ENCODE results near the gene HIVEP3. TPM values are rescaled to one million over a fixed set of nuclear protein-coding genes. Genes with fewer than 3 reads are reported as not detected.

Gene HIVEP3
- total RNA-seq, 1 donor from 2014 or later: 5.8 TPM

DNA sequence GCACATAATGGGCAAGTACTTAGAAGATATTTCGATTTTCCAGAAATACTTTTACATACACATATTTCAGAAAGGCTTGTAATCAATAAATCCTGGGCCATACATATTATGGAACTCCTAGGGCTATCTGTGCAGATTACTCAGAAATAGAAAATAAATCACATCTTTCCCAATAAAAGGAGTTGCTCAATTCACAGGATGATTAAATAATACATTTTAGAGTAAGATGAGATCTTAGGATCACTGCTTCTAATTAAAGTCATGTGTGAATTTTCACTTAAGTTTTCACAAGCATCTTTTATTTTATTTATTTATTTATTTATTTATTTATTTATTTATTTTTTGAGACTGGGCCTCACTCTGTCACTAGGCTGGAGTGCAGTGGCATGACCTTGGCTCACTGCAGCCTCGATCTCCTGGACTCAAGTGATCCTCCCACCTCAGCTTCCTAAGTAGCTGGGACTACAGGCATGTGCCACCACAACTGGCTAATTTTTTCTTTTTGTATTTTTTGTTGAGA, 144.2 kb downstream of the HIVEP3 start:
- no peak overlapping the region for H3K4me3 ChIP-seq (ENCODE audit: low read depth, low read length)
- DNase-seq (ENCODE audit: low read depth): no peak
- H3K27me3 ChIP-seq (ENCODE audit: control insufficient read depth, insufficient read depth, low read length): no peaks in the 10 kb centered on the region
- H3K36me3 ChIP-seq (ENCODE audit: control insufficient read depth, insufficient read depth, low read length): peaks cover 1% of the 10 kb centered on the region
- TF ChIP-seq, protein P1, sequence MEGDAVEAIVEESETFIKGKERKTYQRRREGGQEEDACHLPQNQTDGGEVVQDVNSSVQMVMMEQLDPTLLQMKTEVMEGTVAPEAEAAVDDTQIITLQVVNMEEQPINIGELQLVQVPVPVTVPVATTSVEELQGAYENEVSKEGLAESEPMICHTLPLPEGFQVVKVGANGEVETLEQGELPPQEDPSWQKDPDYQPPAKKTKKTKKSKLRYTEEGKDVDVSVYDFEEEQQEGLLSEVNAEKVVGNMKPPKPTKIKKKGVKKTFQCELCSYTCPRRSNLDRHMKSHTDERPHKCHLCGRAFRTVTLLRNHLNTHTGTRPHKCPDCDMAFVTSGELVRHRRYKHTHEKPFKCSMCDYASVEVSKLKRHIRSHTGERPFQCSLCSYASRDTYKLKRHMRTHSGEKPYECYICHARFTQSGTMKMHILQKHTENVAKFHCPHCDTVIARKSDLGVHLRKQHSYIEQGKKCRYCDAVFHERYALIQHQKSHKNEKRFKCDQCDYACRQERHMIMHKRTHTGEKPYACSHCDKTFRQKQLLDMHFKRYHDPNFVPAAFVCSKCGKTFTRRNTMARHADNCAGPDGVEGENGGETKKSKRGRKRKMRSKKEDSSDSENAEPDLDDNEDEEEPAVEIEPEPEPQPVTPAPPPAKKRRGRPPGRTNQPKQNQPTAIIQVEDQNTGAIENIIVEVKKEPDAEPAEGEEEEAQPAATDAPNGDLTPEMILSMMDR (IDR thresholded peaks at IDR 0.05; ENCODE audit: insufficient read depth, low read length, poor library complexity, severe bottlenecking): no peak

DNA sequence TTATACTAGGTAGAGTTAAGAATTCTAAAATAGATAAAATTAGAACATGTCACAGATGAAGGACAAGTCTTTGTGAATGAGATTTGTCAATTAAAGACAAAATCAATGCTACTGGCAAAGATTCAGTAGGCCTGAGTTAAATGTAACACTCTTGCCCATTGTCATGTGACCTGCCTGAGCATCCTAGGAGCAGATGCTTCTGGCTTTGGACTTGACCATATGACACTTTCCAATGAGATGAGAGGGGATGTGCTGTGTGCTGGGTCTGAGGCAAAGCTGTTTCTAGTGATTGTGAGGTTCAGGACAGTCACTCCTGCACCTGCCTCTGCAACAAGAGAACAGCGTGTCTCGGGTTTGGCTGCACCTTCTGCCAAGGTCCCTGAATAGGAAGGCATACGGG, 144.9 kb downstream of the HIVEP3 start:
- no peaks in the 10 kb centered on the region for H3K27me3 ChIP-seq (ENCODE audit: control insufficient read depth, insufficient read depth, low read length)
- DNase-seq (ENCODE audit: low read depth): no peak
- peaks cover 1% of the 10 kb centered on the region for H3K36me3 ChIP-seq (ENCODE audit: control insufficient read depth, insufficient read depth, low read length)
- TF ChIP-seq, protein P1 (IDR thresholded peaks at IDR 0.05; ENCODE audit: insufficient read depth, low read length, poor library complexity, severe bottlenecking): no peak
- H3K4me3 ChIP-seq (ENCODE audit: low read depth, low read length): no peak overlapping the region

DNA sequence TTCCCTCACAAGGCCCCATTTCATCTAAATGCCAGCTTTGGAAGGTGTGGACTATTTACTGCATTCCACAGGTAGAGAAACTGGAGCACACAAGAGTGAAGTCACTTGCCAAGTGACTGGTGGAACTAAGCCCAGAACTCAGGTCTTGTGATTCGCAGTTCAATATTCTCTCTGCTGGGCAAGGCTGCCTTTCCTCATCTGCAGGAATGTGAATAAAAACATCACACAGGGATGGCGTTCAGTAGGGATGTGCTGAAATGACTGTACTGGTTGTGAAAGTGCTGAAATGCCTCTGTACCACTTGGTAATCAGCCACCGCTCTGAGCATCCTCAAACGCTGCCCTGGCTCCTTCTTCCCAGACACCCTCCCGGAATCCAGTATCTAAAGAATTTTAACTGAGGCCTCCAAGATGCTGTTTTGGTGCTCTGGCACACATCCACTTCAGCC, 145.6 kb downstream of the HIVEP3 start:
- TF ChIP-seq, protein P1 (IDR thresholded peaks at IDR 0.05; ENCODE audit: insufficient read depth, low read length, poor library complexity, severe bottlenecking): no peak
- H3K27me3 ChIP-seq (ENCODE audit: control insufficient read depth, insufficient read depth, low read length): no peaks in the 10 kb centered on the region
- H3K4me3 ChIP-seq (ENCODE audit: low read depth, low read length): no peak overlapping the region
- peak; percentile 54 for DNase-seq (ENCODE audit: low read depth)
- H3K36me3 ChIP-seq (ENCODE audit: control insufficient read depth, insufficient read depth, low read length): peaks cover 1% of the 10 kb centered on the region

DNA sequence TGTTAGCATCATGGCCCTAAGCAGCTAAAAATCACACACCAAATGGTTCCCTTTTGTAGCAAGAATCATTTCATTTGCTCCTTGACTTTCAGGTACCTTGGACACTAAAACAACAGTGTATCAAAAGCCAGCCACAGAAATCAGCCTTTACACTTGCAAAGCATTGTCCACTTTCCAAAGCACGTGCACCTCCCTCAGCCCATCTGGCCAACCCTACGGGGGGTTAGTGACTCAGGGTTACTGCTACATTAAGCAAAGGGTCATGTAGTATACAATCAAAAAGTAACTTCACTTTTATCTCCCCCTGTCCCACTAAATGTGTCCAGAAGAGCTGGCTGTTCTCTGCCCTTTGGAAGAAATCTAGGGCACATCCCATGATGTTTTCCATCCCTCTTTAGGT, 149.7 kb downstream of the HIVEP3 start:
- TF ChIP-seq, protein P1 (IDR thresholded peaks at IDR 0.05; ENCODE audit: insufficient read depth, low read length, poor library complexity, severe bottlenecking): no peak
- Histone ChIP-seq H3K36me3 (ENCODE audit: control insufficient read depth, insufficient read depth, low read length) (no peaks in the 10 kb centered on the region), H3K4me3 (ENCODE audit: low read depth, low read length) (no peak overlapping the region), H3K27me3 (ENCODE audit: control insufficient read depth, insufficient read depth, low read length) (no peaks in the 10 kb centered on the region)
- DNase-seq (ENCODE audit: low read depth): no peak

DNA sequence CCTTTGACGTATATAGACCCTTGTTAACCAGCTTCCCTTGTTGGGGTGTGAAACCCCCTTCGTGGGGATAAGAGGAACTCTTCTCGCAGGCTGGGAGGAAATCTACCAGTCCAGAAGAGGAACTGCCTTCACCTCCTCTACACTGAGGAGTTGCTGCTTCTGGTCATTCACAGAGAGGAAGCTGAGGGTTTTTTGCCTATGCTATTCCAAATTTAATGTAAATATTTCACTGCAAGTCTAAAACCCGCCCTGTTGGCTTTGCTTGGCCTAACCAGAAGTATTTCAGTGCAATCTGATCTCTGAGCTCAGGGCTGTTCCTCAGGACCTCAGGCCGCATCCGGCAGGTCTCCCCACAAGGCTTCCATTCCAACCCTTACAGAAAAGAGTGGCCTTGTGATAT, 150.1 kb downstream of the HIVEP3 start:
- no peak for DNase-seq (ENCODE audit: low read depth)
- TF ChIP-seq, protein P1 (IDR thresholded peaks at IDR 0.05; ENCODE audit: insufficient read depth, low read length, poor library complexity, severe bottlenecking): no peak
- no peaks in the 10 kb centered on the region for H3K36me3 ChIP-seq (ENCODE audit: control insufficient read depth, insufficient read depth, low read length)
- H3K27me3 ChIP-seq (ENCODE audit: control insufficient read depth, insufficient read depth, low read length): no peaks in the 10 kb centered on the region
- no peak overlapping the region for H3K4me3 ChIP-seq (ENCODE audit: low read depth, low read length)
